Myometrial cell (primary cell): Measurements from ENCODE around the gene NKX1-1. TPM values are rescaled to one million over a fixed set of nuclear protein-coding genes. Genes with fewer than 3 reads are reported as not detected.

ENCODE experiments used
- total RNA-seq: library from RNA; depleted of rRNA; stranded (reverse); fragments of >200 nt; gene quantifications from 2 replicates; pipeline ENCODE4 v1.2.3, GENCODE V29; 2015

Gene NKX1-1
- not detected in 2 replicates for total RNA-seq

DNA sequence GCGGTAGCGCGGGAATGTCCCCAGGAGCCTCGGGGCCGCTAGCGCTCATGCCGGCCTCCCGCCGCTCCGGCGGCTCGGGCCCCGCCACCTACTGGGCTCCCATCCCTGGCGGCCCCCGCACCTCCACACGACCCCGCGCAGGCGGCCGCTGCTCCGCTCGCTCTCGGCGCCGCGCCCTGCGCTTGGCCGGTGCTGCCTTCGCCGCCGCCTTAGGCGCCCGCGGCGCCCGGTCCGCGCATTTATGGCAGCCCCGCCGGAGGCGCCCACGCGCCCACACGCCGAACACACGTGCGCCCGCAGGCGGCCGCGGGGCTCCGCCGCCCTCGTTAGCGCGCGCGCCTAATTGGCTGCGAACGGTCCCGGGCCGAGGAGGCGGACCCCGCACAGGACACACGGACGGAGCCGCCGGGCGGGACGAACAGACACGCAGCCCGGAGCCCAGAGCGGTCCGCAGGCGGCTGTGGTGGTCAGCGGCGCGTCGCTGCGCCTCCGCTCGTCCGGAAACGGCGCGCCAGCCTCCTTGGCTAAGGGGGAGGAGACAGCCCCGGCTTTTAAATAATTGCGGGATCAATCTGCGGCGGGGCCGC, at the start of gene NKX1-1:
NKX1-1 (minus strand) TSS at position 49 of the 587 bp plus-strand sequence; CDS start at position 49, 0 bp downstream.

Other genes with a start within 250 kb of the NKX1-1 start
- gene SPON2, start 233.9 kb downstream of the NKX1-1 start, total RNA-seq: 454 and 490 TPM in 2 replicates
- gene CTBP1, start 157.3 kb downstream of the NKX1-1 start, total RNA-seq: 175 and 225 TPM in 2 replicates
- 70.4 and 79.9 TPM in 2 replicates for gene MAEA, start 116.6 kb downstream of the NKX1-1 start, total RNA-seq
- gene UVSSA, start 59.2 kb downstream of the NKX1-1 start, total RNA-seq: 3.2 and 9.5 TPM in 2 replicates